Stimulated activated CD8-positive, alpha-beta memory T cell treated with anti-CD3 and anti-CD28 coated beads, Interleukin-2, amount 100 ng/mL, for 48 hours (primary cell): ENCODE data around the gene ZBTB20.

Experiments
- DNase-seq, 2 donors: peaks; one replicate each; pipeline ENCODE4 v3.0.0-alpha.2; 2020; ENCODE audit warnings: low read depth in 2 of 2

Gene ZBTB20

DNA sequence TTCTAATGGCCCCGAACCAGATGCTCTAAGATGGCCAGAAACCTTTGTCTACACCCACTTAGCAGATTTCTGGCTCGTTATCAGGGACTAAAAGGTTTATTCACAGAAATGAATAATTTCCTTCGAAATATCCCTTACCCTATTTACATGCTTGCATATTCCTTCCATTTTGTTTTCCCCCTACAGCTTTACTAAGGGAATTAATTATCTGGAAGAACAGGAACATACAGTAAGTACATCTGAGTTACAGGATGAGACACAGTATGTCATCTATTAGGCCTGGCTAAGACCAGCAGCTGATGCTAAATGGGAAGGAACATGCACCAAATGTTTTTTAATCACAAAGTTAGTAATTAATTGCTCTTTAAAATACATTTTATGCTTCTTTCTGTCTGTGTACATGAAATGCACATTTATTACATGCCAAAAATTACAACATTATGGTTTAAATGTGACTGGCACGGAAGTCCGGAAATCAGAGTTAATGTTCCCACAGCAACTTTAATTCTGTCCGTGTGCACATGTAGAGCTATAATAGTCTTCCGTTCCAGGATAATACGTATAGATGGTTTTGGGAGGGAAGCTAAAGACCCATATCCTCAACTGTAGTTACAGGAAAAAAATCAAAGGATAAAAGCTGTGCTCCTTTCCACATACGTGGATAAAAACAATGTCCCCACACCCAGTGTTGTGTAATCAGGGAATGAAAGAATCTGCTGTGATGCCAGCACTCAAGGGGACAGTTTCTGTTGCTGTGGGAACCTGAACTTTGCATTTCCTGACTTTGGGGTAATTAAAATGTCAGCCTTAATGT is 771.3 kb downstream of the ZBTB20 start:
- no peak for DNase-seq

- no peak for DNase-seq
Measured at GRCh38 chr3:114374433-114374990, 772.6 kb downstream of the ZBTB20 start.

DNA sequence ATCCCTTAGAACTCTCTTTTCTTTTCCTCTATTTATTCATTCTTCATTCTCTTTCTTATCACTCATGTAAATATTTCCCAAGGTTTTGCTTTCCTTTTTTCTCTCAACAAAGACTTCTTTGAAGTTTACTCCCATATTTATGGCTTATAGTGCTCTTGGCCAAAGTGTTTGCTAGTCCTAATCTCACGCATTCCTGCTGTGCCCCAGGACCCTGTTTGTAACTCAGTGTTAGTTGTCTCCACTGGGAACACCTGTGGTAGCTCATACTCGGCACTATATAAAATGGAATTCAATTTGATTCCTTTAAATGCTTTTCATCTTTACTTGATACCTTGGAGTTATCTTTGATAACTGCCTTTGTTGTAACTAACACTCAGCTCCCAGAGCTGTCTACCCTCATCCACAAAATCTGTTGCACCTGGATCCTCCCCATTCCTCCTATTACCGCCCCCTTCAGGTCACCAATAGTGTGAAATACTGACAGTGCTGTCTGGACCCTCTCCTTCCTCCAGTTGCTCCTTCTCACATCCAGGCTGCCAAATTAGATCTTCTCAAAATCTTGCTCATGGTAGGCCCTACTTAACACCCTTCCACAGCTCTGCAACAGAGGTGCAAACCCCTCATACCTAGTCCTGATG is 776.4 kb downstream of the ZBTB20 start:
- DNase-seq = no peak

DNA sequence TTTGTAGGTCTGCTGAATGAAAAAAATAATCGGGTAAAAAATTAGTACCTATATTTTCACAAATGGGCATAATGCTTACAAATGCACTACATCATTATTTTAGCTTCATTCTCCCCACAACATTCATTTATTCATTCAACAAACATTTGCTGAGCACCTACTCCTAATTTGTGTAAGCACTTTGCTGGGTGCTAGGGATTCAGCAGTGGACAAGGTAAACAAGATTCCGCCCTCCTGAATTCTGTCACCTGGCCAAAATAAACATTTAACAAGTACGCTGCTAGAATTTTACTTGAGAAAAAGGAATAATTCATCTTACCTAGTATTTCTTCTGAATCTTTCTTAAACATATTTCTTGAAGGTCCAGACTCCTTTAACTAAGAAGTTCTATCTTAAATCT is 781.2 kb downstream of the ZBTB20 start:
- no peak for DNase-seq

GRCh38 chr3:114364806-114365654 is 782.1 kb downstream of the ZBTB20 start:
- DNase-seq = no peak

DNA sequence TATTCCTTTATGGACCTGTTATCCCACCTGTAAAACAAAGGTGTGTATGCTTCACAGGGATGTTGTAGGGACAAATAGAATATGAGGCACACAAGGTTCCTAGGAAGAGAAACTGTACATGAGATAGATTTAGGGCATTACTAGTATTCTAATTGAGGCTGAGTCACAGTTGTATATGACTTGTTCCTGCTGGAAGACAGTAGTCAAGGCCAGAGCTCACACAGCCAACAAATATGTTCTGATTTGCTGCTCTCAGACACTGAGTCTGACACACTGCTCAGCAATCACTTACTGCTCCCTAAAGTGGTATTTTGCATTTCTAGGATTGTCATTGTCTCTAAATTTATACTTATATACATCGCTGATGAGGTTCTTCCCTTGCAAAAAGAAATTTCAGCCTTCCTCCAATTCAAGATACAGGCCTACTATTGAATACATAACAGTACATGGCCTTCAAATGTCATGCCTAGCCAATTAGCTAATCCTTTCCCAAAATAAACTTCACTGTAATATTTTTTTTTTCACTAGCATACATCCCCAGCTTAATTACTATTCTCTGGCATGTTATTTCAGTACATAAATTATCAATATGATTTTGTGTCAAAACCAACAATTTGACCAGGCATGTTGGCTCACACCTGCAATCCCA is 783.4 kb downstream of the ZBTB20 start:
- DNase-seq = no peak

GRCh38 chr3:114362815-114363214 is 784.3 kb downstream of the ZBTB20 start:
- no peak for DNase-seq

GRCh38 chr3:114361391-114361790 is 785.7 kb downstream of the ZBTB20 start:
- DNase-seq = no peak

DNA sequence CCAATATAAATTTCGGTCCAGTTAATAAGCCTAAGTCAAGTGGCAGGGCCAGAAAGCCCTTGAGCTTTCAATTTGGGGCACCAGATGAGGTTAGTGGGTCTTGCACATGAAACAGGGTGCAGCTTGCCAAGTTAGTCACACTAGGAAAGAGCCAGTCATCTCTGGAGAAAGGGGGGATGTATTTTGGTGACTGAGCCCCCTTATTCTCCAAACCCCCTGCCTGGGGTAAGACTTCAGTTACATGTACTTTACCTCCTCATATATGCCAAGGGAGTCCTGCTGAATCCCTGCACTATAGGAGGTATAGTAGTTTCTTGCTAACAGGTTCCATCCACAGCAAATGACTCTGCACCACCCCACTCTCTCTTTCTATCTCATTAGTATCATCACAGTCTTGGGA is 790.6 kb downstream of the ZBTB20 start:
- no peak for DNase-seq

GRCh38 chr3:114356066-114356465 is 791.0 kb downstream of the ZBTB20 start:
- DNase-seq = no peak

DNA sequence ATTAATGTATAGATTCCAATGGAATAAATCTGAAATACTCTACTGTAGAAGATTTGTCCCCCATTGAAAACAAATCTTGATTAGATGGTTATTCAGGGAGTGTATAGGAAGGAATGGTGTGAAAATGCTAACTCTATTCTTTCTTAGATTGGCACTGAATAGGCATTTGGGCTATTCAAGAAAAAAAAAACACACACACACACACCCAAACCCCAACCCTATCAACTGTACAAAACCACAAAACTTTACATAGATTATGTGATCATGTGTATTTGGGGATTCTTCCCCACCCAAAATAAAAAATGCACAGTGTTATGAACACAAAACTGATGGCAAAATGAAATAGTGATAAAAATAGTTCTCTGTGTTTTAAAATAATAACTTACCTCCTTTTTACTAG is 791.4 kb downstream of the ZBTB20 start:
- DNase-seq = no peak

DNA sequence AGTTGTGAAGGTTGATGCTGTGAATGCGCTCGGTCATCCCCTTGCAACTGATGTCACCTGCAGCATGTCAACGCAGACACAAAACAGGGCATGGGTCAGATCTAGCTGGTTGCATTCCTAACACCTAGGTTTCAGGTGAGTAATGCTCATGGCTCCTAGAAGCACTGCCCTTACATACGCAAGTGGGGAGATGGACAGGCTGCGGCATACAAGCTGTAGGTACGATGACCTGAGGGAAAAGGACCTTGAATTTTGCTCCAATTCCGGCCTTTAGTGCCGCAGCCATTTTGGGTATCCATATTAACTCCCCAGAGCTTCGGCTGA is 795.3 kb downstream of the ZBTB20 start:
- no peak for DNase-seq

- no peak for DNase-seq
Measured at GRCh38 chr3:114351123-114351821, 795.8 kb downstream of the ZBTB20 start.

DNA sequence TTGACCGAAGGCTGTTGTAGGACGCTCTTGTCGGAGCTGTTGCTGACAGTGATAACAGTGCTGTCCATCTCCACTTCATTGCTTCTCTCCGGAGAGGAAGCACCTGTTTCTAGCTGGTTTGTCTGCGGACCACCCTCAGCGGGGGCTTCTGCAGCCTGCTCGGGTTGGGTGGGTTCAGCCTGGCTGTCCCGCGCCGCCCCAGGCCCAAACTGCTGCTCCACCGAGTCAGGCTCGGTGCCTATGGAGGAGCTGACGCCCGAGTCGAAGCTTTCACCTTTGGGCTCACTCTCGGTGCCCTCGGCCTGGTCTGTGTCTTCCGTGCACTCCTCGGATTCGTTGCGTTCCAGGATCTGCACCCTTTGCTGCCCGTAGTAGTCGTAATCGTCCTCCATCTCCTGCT is 796.4 kb downstream of the ZBTB20 start:
- DNase-seq = no peak

GRCh38 chr3:114350271-114350670 is 796.8 kb downstream of the ZBTB20 start:
- no peak for DNase-seq

- DNase-seq = no peak
Measured at GRCh38 chr3:114344492-114344891, 802.6 kb downstream of the ZBTB20 start.

- DNase-seq = no peak
Measured at GRCh38 chr3:114338651-114339357, 808.3 kb downstream of the ZBTB20 start.

DNA sequence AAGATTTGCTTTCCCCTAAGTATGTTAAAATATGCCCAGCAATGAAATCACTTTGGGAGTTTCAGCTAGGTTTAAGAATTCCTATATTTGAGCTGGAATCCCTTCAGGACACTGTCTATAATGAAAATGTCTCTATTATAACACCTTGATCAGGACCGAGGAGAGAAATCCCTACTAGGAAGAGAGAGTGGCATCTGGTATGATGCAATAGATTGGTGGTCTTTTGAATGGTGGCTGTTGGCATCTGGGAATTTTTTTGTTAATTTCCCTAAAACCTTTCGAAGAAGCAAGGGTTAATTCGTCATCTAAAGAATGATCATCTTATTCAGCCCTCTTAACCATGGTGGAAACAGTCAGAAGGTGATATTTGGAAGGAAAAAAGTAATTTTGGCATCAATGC is 810.2 kb downstream of the ZBTB20 start:
- no peak for DNase-seq

GRCh38 chr3:114336122-114336697 is 810.9 kb downstream of the ZBTB20 start:
- no peak for DNase-seq

DNA sequence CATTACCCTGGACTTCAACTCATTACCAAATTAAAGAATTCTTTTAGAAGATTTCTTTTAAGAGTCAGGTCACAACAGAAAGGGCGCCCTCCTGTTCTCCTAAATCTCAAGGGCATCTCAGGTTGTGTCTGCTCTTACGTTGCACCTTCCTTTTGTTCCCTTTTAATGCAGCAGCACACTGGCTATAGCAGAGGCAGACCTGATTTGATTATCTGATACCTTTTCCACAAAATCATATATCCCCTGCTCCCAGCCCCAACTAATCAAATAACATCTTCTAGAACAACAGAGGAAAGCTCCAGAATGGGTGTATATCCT is 813.2 kb downstream of the ZBTB20 start:
- DNase-seq = no peak
